Smooth muscle cell (in vitro differentiated cells): ENCODE measurements around the gene GSTT2. TPM values are rescaled to one million over a fixed set of nuclear protein-coding genes. Genes with fewer than 3 reads are reported as not detected.

Experiments used
- DNase-seq: peaks from one replicate; lab custom pipeline; 2025; ENCODE audit not compliant: unreplicated experiment; lab: John Stamatoyannopoulos, UW
- H2AFZ ChIP-seq: fragments of 200-600 bp; sonication (generic); 2 replicates; pipeline ENCODE4 v1.6.0; 2016; ENCODE audit warnings: antibody characterized with exemption, low read depth, mild to moderate bottlenecking
- H3F3A ChIP-seq: fragments of 200-600 bp; sonication (generic); 2 replicates; pipeline ENCODE4 v1.6.0; 2017; ENCODE audit warnings: antibody characterized with exemption, low read depth
- H3K27ac ChIP-seq: fragments of 200-600 bp; sonication (generic); 2 replicates; pipeline ENCODE4 v1.5.1; 2016; ENCODE audit warnings: low read depth, mild to moderate bottlenecking
- H3K27me3 ChIP-seq: fragments of 200-600 bp; sonication (generic); 2 replicates; pipeline ENCODE4 v1.6.1; 2016; ENCODE audit warnings: low read depth, mild to moderate bottlenecking
- H3K36me3 ChIP-seq: fragments of 200-600 bp; sonication (generic); 2 replicates; pipeline ENCODE4 v1.5.1; 2016; ENCODE audit warnings: low read depth
- H3K4me1 ChIP-seq: fragments of 200-600 bp; sonication (generic); 2 replicates; pipeline ENCODE4 v1.5.1; 2016; ENCODE audit warnings: low read depth
- H3K4me2 ChIP-seq: fragments of 200-600 bp; sonication (generic); 2 replicates; pipeline ENCODE4 v1.6.0; 2016; ENCODE audit warnings: mild to moderate bottlenecking
- H3K4me3 ChIP-seq: fragments of 200-600 bp; sonication (generic); 2 replicates; pipeline ENCODE4 v1.5.1; 2016; ENCODE audit warnings: mild to moderate bottlenecking
- H3K79me2 ChIP-seq: fragments of 200-600 bp; sonication (generic); 2 replicates; pipeline ENCODE4 v1.6.0; 2016; ENCODE audit warnings: low read depth, mild to moderate bottlenecking
- H3K9ac ChIP-seq: fragments of 200-600 bp; sonication (generic); 2 replicates; pipeline ENCODE4 v1.6.0; 2016; ENCODE audit warnings: low read depth
- H3K9me3 ChIP-seq: fragments of 200-600 bp; sonication (generic); replicated peaks from 2 replicates; pipeline ENCODE4 v1.5.1; 2016; ENCODE audit warnings: low read depth
- H4K20me1 ChIP-seq: fragments of 200-600 bp; sonication (generic); 2 replicates; pipeline ENCODE4 v1.6.0; 2016; ENCODE audit warnings: low read depth
- CTCF ChIP-seq: fragments of 200-600 bp; sonication (generic); IDR thresholded peaks from 2 replicates; pipeline ENCODE4 v1.5.1; 2017; ENCODE audit warnings: borderline replicate concordance, mild to moderate bottlenecking, antibody characterized with exemption; ENCODE audit not compliant: insufficient read depth, poor library complexity, severe bottlenecking
- WGBS: methylation state at CpG from one replicate; pipeline ENCODE4 v1.1.7; 2016; ENCODE audit warnings: low lambda C conversion rate; 5-methylcytosine and 5-hydroxymethylcytosine counted together
- polyA plus RNA-seq: library from polyadenylated mRNA; unstranded; fragments of >200 nt; fragmentation: Nextera tagmentation; extraction: Ambion mirVana; gene quantifications from 2 replicates; pipeline ENCODE4 v1.2.1, GENCODE V29; 2016
- total RNA-seq: library from RNA; depleted of rRNA; stranded (reverse); fragments of >200 nt; gene quantifications from 2 replicates; pipeline ENCODE4 v1.2.3, GENCODE V29; 2014

Gene GSTT2
- total and polyA plus RNA-seq, 2 experiments from 2014 or later: 0.27 to 3.1 TPM

GRCh38 chr22:24028533-24028932 is 48.6 kb downstream of the GSTT2 start:
- H3K4me3 ChIP-seq: no peak overlapping the region
- TF ChIP-seq CTCF: no peak
- 75% methylated on average over 2 of the region's 2 CpGs for WGBS
- no peak overlapping the region for H3K9ac ChIP-seq
- H3K4me2 ChIP-seq: no peak overlapping the region
- no peaks in the 10 kb centered on the region for H3K36me3 ChIP-seq
- no peak for DNase-seq
- H3K4me1 ChIP-seq: no peaks in the 10 kb centered on the region
- no peaks in the 10 kb centered on the region for H3K9me3 ChIP-seq
- H3K27me3 ChIP-seq: no peaks in the 10 kb centered on the region
- no peaks in the 10 kb centered on the region for H3F3A ChIP-seq
- peaks cover 71% of the 10 kb centered on the region for H3K79me2 ChIP-seq
- no peak overlapping the region for H2AFZ ChIP-seq
- no peak overlapping the region for H3K27ac ChIP-seq
- H4K20me1 ChIP-seq: peaks cover 100% of the 10 kb centered on the region

- peaks cover 100% of the 10 kb centered on the region for H4K20me1 ChIP-seq
- no peak overlapping the region for H3K4me2 ChIP-seq
- no peak overlapping the region for H3K4me3 ChIP-seq
- H3K4me1 ChIP-seq: no peaks in the 10 kb centered on the region
- H3K79me2 ChIP-seq: peaks cover 72% of the 10 kb centered on the region
- H2AFZ ChIP-seq: no peak overlapping the region
- no peaks in the 10 kb centered on the region for H3F3A ChIP-seq
- H3K9ac ChIP-seq: no peak overlapping the region
- H3K36me3 ChIP-seq: no peaks in the 10 kb centered on the region
- H3K9me3 ChIP-seq: no peaks in the 10 kb centered on the region
- TF ChIP-seq CTCF: no peak
- no peaks in the 10 kb centered on the region for H3K27me3 ChIP-seq
- H3K27ac ChIP-seq: no peak overlapping the region
- 100% methylated on average over 3 of the region's 3 CpGs for WGBS
- DNase-seq: no peak
These were observed 49.4 kb downstream of the GSTT2 start for GRCh38 chr22:24029304-24029703.

- Histone ChIP-seq H3K4me2 (no peak overlapping the region), H3K4me1 (no peaks in the 10 kb centered on the region), H3K27me3 (no peaks in the 10 kb centered on the region), H3K9ac (no peak overlapping the region), H3K27ac (no peak overlapping the region), H4K20me1 (peaks cover 100% of the 10 kb centered on the region), H3K4me3 (no peak overlapping the region), H3K36me3 (no peaks in the 10 kb centered on the region), H3F3A (no peaks in the 10 kb centered on the region), H3K79me2 (peaks cover 69% of the 10 kb centered on the region), H2AFZ (no peak overlapping the region), H3K9me3 (no peaks in the 10 kb centered on the region)
- no peak for TF ChIP-seq CTCF
- DNase-seq: no peak
These were observed 50.3 kb downstream of the GSTT2 start for GRCh38 chr22:24030186-24030702.

Other genes with a start within 250 kb of the GSTT2 start
- gene ZNF70, start 229.0 kb upstream of the GSTT2 start, total RNA-seq: 6.9 and 7.5 TPM in 2 replicates
- gene ZNF70, start 229.0 kb upstream of the GSTT2 start, polyA plus RNA-seq: 2.1 and 2.4 TPM in 2 replicates
- gene VPREB3, start 225.7 kb upstream of the GSTT2 start, total RNA-seq: not detected in 2 replicates
- 0.66 TPM in 1 of 2 replicates, not detected in the other for gene VPREB3, start 225.7 kb upstream of the GSTT2 start, polyA plus RNA-seq
- gene C22orf15, start 217.1 kb upstream of the GSTT2 start, total RNA-seq: not detected in 2 replicates
- 0.57 and 1.5 TPM in 2 replicates for gene C22orf15, start 217.1 kb upstream of the GSTT2 start, polyA plus RNA-seq
- 4.9 and 6.0 TPM in 2 replicates for gene CHCHD10, start 212.2 kb upstream of the GSTT2 start, total RNA-seq
- 53.1 and 57.6 TPM in 2 replicates for gene CHCHD10, start 212.2 kb upstream of the GSTT2 start, polyA plus RNA-seq
- 10.9 and 17.4 TPM in 2 replicates for gene MMP11, start 207.3 kb upstream of the GSTT2 start, total RNA-seq
- gene MMP11, start 207.3 kb upstream of the GSTT2 start, polyA plus RNA-seq: 25.1 and 30.6 TPM in 2 replicates
- gene SMARCB1, start 193.2 kb upstream of the GSTT2 start, total RNA-seq: 65.8 and 93.4 TPM in 2 replicates
- 93.8 and 124 TPM in 2 replicates for gene SMARCB1, start 193.2 kb upstream of the GSTT2 start, polyA plus RNA-seq
- 0.40 and 0.63 TPM in 2 replicates for gene DERL3, start 141.1 kb upstream of the GSTT2 start, total RNA-seq
- gene DERL3, start 141.1 kb upstream of the GSTT2 start, polyA plus RNA-seq: 2.0 and 4.2 TPM in 2 replicates
- gene SLC2A11, start 122.3 kb upstream of the GSTT2 start, total RNA-seq: 1.5 and 9.5 TPM in 2 replicates
- 3.5 and 6.3 TPM in 2 replicates for gene SLC2A11, start 122.3 kb upstream of the GSTT2 start, polyA plus RNA-seq
- gene MIF, start 85.8 kb upstream of the GSTT2 start, total RNA-seq: 412 and 445 TPM in 2 replicates
- gene MIF, start 85.8 kb upstream of the GSTT2 start, polyA plus RNA-seq: 2,922 and 3,116 TPM in 2 replicates
- 1.3 TPM in 1 of 2 replicates, not detected in the other for gene GSTT2B, start 18.9 kb upstream of the GSTT2 start, total RNA-seq
- 2.0 and 4.8 TPM in 2 replicates for gene GSTT2B, start 18.9 kb upstream of the GSTT2 start, polyA plus RNA-seq
- gene DDTL, start 13.2 kb upstream of the GSTT2 start, total RNA-seq: not detected in 2 replicates
- 0.24 and 1.2 TPM in 2 replicates for gene DDTL, start 13.2 kb upstream of the GSTT2 start, polyA plus RNA-seq
- 54.7 and 57.8 TPM in 2 replicates for gene DDT, start 5.7 kb upstream of the GSTT2 start, total RNA-seq
- 115 and 119 TPM in 2 replicates for gene DDT, start 5.7 kb upstream of the GSTT2 start, polyA plus RNA-seq
- gene GSTT4, start 25.3 kb downstream of the GSTT2 start, total RNA-seq: not detected in 2 replicates
- gene GSTT4, start 25.3 kb downstream of the GSTT2 start, polyA plus RNA-seq: not detected in 2 replicates
- 27.9 and 31.1 TPM in 2 replicates for gene CABIN1, start 31.2 kb downstream of the GSTT2 start, total RNA-seq
- 16.2 and 22.4 TPM in 2 replicates for gene CABIN1, start 31.2 kb downstream of the GSTT2 start, polyA plus RNA-seq
- gene SUSD2, start 201.4 kb downstream of the GSTT2 start, total RNA-seq: 1.1 and 1.5 TPM in 2 replicates
- 0.24 and 1.2 TPM in 2 replicates for gene SUSD2, start 201.4 kb downstream of the GSTT2 start, polyA plus RNA-seq